GM15510 (cell line): ENCODE measurements around the gene P4HB.

Experiments used
- POLR2A ChIP-seq: IDR thresholded peaks from 3 replicates; pipeline ENCODE4 v1.6.1; 2011; ENCODE audit warnings: borderline replicate concordance; ENCODE audit not compliant: insufficient read length; ENCODE audit errors: extremely low read depth

Gene P4HB

DNA sequence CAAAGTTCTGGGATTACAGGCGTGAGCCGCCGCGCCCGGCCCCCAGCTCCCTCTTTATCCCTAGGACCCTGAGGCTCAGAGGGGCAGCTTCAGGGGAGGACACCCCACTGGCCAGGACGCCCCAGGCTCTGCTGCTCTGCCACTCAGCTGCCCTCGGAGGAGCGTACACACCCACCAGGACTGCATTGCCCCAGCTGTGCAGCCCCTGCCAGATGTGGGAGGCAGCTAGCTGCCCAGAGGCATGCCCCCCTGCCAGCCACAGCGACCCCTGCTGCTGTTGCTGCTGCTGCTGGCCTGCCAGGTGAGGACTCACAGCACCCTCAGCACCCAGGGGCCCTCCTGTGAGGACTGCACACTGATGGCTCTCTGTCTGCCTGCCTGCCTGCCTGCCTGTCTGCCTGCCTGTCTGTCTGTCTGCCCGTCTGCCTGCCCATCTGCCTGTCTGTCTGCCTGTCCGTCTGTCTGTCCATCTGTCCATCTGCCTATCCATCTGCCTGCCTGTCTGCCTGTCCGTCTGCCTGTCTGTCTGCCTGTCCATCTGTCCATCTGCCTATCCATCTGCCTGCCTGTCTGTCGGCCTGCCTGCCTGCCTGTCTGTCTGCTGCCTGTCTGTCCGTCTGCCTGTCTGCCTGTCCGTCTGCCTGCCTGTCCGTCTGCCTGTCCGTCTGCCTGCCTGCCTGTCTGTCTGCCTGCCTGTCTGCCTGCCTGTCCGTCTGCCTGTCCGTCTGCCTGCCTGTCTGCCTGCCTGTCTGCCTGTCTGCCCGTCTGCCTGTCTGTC is 51.4 kb downstream of the P4HB start:
- TF ChIP-seq POLR2A = no peak

DNA sequence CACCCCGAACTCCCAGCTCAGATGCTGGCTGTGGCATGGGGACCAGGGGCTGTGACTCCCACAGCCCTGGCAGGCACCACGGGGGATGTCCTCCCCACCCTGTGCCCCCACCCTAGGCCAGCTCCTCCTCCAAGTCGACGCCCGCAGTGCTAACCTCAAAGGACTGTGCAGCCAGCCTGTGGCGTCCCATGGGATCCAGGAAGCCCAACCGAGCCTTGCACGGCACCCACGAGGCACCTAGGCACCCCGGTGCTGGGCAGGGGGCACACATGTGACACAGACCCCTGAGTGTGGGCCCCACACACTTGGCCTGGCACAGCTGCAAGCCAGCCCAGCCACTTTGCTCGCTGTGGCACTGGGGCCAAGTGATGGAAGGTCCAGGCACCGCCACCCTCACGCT is 52.5 kb downstream of the P4HB start:
- no peak for TF ChIP-seq POLR2A

DNA sequence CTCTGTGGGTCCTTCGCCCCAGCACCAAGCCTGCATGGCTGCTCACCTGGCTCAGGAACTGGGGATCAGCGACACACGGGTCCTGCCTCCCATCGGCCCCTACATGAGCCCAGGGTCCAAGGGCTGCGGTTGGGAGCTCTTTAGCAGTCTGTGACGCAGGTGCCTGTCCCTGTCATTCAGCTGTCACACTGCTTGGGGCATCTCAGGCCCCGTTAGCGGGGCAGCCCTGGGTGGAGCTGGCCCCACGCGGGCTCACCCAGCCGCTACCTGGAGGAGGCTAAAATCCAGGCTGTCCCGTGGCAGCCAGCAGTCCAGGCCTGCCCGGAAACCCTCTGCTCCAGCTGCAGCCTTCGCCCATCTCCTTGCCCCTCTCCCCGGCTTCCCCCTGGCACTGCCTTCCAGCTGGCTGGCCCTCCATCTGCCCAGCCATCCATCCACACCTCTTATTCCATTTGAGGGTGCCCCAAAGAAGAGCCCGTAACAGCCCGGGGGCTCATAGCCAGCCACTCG is 53.1 kb downstream of the P4HB start:
- TF ChIP-seq POLR2A = no peak

DNA sequence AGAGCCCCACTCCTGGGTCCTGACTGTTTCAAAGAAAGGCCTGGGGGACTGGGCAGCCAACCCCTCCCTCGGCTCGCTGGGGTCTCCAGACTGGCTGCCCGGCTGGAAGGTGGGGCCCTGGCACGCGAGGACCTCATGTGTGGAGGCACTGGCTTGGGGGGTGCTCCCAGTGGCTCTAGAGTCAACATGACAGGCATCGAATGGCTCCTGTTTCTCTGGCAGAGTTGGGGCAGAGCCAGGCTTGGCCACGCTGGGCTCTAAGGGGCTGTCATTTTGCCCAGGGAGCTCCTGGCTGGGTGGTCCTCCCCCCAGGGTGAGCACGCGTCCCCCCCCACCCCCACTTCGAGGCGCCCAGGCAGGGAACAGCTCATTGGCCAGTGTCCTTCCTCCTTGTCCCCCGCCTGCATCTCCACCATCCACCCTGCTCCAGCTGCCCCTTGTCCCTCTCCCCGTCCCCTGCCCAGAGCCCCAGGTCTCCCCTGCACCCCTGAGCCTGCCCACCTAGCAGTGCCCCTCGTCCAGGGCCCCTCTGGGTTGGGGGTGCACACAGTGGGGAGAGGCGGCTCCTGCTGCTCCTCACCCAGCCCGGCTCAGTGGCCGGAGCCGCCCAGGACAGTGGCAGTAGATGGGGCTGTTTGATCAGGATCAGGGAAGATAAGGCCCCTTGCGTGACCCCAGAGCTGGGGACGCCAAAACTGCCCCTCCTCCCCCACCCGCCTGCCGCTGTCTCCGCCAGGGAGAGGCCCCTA is 53.7 kb downstream of the P4HB start:
- no peak for TF ChIP-seq POLR2A

DNA sequence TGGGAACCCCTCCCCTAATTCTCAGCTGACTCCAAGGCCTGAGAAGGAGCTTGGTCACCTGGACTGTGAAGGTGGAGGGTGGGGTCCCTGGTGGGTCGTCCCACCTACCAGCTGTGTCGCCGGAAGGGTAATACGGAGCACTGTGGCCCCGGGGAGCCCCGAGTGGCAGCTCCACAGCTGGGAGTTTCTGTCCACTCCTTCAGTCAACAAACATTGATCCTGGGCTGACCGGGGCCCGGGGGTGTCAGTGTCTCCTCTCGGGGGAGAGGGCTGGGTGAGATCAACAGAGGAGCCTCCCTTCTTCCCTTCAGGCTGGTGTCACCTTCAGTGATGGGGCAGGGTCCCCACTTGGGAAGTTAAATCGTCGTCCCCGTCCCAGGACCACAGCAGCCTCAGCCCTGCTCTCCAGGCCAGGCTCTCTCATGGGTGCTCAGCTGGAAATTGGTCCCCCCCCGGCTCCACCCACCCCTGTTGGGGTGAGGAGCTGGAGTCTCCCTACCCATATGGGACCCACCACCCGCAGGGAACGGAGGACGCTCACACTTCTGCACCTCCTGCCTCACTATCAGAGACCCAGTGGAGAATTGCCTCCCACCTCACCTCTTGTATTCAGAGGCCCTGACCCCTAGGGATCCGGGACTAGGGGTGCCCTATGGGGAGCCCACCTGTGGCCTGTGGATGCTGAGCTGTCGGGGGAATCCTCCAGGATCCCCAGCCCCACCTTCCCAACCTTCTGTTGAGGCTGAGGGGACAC is 54.5 kb downstream of the P4HB start:
- no peak for TF ChIP-seq POLR2A

DNA sequence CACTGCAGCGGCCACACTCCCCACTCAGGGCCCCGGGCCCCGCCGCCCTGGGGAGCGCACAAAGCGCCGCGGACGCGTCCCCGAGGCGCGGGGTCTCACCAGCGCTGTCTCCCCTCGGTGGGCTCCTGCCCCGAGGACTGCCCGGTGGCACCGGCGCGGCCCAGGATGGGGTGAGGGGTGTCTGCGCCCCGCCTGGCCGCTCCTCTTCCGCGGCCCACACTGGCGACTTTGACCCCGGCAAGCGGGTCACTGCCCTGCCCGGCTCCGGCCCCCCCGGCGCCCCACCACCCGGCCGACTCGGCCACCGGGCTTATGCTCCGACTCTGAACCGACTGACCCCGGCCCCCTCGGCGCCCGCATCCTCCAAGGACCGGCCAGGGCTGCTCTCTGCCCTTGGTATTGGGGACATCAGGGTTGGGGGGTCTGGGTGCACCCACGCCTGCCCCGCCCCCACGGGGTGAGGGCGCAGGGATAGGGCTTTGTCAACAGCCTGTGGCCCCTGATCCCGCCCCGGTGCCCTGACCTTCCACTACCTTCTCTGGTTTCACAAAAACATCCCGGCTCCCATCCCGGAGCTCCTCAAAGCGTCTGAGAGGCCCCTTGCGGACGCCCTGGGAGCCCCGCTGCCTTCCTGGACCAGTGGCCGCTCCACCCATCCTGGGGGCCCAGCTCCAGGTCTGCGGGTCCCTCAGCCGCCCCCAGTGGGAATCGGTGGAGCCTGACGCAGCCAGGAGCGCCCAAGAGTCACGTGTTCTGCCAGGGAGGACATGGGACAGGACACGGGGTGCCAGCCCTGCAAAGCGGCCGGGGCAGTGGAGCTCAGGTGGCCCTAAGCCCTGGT is 55.6 kb downstream of the P4HB start:
- no peak for TF ChIP-seq POLR2A

DNA sequence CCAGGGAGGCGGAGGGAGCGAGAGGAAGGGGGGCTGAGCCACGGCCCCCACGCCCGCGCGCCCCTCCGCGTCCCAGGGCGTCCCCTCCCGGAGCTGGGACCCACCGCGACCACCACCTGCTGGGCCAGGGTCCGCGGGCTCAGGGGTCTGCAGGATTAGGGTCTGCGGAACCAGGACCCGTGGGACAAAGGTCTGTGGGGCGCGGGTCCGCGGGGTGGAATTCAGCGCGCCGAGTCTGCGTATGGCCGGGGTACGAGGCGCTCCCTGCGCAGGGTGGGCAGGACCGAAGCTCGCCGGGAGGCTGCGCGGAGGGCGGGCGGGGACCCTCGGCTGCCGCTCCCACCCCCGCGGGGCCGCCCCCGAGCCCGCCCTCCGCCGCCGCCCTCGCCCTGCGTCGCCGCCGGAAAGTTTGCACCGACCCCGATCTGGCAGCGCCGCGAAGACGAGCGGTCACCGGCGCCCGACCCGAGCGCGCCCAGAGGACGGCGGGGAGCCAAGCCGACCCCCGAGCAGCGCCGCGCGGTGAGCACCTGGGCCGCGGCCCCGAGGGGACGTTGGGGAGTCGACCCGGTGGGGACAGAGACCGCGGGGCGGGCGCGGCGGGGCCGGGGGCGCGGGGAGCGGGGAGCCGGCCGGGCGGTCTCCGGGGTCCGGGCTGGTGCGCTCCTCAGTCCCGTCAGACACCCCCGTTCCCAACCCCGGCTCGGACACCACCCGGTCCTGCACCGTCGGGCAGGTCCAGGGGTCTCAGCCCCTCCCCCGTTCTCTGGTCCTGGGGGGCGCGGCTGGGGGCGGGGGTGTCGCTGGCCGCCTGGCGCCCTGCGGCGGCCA is 56.4 kb downstream of the P4HB start, which contains the start of gene GCGR:
TSS of gene GCGR (plus strand) at position 423 of the 831 bp plus-strand sequence. CDS start 4,869 bp downstream, outside the sequence.
- no peak for TF ChIP-seq POLR2A

DNA sequence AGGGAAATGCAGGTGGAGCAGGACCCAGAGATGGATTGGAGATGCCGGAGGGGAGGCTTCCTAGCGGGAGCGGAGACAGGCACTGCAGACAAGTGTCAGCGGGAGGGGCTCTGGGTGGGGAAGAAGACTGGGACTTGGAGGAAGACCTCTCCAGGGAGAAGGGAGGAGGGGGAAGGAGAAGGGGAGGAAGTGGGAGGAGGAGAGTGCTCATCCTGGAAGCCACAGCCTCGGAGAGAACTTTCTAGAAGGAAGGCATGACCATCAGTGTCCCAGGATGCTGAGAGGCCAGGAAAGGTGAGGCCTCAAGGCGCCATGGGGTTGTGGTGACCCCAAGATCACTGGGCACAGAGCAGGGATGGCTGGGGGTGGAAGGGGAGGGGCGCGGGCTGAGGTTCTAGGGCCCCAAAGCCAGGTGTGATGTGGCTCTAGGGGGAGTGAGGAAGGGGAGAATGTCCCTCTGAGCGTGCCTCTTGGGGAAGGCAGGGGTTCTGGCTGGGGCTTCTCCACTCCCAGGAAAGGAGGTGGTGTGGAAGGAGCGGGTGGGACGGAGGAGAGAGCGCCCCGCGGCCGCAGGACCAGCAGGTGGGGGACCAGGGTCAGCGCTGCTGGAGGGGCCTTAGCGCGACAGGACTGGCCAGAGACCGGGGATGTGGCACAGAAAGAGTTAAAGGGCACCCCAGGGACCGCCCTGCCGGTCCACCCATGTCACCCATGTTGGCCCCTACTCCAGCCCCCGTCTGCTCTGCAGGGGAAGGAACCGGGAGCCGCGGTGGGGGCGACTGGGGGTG is 57.3 kb downstream of the P4HB start:
- no peak for TF ChIP-seq POLR2A

DNA sequence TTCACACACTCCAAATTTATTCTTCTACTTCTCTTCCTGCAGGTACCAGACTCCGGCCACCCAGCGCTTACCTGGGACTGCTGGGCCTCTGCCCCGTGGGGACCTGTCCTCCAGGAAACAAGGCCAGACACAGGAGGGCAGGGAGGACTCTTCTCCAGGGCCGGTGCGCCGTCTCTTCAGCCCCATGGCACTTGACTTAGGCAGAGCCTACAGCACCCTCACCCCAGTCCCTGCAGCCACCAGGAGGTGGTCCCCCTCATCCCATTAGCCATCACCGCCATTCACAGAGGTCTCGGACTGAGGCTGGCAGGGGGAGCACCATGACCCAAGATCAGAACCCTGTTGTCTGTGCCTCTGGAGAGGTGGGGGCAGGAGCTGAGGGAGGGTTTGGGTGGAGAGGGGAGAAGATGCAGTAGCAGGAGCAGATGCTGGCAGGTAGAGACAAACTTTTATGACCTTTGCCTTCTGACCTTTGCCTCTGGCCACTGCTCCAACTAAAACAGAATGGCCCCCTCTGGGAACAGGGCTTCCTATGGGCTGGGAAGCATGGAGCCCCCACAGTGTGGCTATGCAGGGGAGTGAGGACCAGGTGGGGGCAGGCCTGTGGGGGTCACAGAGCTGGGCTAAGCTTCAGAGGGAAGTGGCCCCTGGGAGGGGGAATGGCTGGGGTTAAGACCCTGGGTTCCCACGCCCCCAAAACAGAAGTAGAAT is 58.1 kb downstream of the P4HB start:
- no peak for TF ChIP-seq POLR2A

DNA sequence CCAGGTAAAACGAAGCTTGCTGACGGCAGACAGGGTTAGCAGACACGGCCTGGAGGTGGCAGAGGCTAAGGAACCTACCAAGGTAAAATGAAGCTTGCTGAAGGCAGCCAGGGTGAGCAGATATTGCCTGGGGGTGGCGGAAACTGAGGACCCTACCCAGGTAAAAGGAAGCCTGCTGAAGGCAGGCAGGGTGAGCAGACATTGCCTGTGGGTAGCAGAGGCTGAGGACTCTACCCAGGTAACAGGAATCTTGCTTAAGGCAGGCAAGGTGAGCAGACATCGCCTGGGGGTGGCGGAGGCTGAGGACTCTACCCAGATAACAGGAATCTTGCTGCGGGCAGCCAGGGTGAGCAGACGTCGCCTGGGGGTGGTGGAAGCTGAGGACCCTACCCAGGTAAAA is 59.0 kb downstream of the P4HB start:
- TF ChIP-seq POLR2A = no peak

DNA sequence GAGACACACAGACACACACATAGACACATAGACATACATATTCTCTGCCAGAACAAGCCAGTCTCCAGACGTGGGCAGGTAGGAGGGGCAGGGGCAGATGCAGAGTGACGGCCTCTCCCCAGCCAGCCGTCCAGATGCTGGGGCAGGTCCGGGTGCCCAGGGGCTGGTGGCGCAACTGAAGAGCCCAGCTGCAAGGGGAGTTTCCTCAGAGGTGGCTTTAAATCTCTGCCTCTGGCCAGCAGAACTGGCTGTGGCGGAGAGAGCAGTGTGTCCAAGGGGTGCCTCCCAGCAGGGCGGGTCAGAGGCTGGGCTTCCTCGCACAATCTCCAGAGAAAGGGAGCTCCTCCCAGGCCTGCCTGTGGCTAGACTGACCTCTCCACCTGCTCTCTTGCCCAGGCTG is 65.8 kb downstream of the P4HB start:
- no peak for TF ChIP-seq POLR2A

DNA sequence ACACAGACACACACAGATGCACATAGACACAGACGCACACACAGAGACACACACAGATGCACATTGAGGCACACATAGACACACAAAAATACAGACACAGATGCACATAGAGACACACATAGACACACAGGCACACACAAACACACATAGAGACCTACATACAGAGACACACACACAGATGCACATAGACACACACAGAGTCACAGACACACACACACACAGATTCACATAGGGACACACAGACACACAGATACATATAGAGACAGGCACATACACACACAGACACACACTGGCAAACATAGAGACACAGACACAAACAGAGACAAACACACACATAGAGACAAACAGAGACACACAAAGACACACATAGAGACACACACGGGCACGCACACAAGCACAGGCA is 66.3 kb downstream of the P4HB start:
- TF ChIP-seq POLR2A = no peak
